Measurements from ENCODE around the gene EFCAB6.

The EFCAB6 gene

DNA sequence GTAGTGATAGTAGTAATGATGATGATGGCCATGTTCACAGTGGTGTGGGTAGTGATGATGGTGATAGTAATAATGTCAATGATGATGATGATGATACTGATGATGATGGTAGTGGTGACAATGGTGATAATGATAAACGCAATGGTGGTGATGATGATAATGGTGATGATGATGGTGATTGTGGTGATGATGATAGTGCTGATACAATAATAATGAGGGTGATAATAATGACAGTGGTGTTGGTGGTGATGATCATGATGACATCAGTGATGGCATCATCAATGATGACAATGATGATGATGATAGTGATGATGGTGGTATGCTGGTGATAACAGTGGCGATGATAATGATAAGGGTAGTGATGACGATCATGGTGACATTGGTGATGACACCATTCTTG, 308.0 kb downstream of the EFCAB6 start:
- H3K27me3 ChIP-seq (ENCODE audit: control insufficient read depth in 3 of 3, insufficient read depth in 3 of 3, low read depth in 1 of 3, low read length in 3 of 3) = no peaks in the 10 kb centered on the region
- WGBS, 2 donors (ENCODE audit: extremely low coverage in 2 of 2, insufficient read length in 2 of 2, insufficient replicate concordance in 1 of 2) = no CpG with 5 or more reads among the region's 3 CpGs
- H3K14ac ChIP-seq (ENCODE audit: low read length) = no peak overlapping the region
- H3K18ac ChIP-seq (ENCODE audit: low read length) = no peak overlapping the region
- H3K4ac ChIP-seq (ENCODE audit: low read length) = no peak overlapping the region
- H3K9me3 ChIP-seq (replicated peaks in 1 of 2; ENCODE audit: control insufficient read depth in 2 of 2, insufficient read depth in 1 of 2, low read depth in 1 of 2, low read length in 2 of 2) = peaks cover 0 to 3% of the 10 kb centered on the region in 2 donors
- H2BK15ac ChIP-seq (ENCODE audit: low read length) = no peak overlapping the region
- no peak overlapping the region for H2AFZ ChIP-seq (ENCODE audit: low read length)
- H2BK12ac ChIP-seq (ENCODE audit: low read length) = no peak overlapping the region
- no peak overlapping the region for H3K9ac ChIP-seq (ENCODE audit: low read depth, low read length, poor library complexity)
- no peak overlapping the region for H3K23ac ChIP-seq (ENCODE audit: low read depth, low read length, poor library complexity)
- no peak overlapping the region for H3K4me2 ChIP-seq (ENCODE audit: insufficient read depth, low read length, poor library complexity, severe bottlenecking)
- peaks cover 0 to 10% of the 10 kb centered on the region in 2 donors for H3K4me1 ChIP-seq (ENCODE audit: control insufficient read depth in 2 of 2, insufficient read depth in 1 of 2, low read depth in 1 of 2, low read length in 2 of 2)
- no peak overlapping the region for H2AK5ac ChIP-seq (ENCODE audit: low read depth, low read length)
- no peak overlapping the region for H2BK5ac ChIP-seq (ENCODE audit: low read length)
- H2BK120ac ChIP-seq (ENCODE audit: low read depth, low read length) = no peak overlapping the region
- peaks cover 0 to 4% of the 10 kb centered on the region in 2 donors for H3K36me3 ChIP-seq (replicated peaks in 1 of 2; ENCODE audit: control insufficient read depth in 2 of 2, insufficient read depth in 2 of 2, low read length in 2 of 2)
- no peak overlapping the region for H3K4me3 ChIP-seq (ENCODE audit: low read length in 2 of 2)
- H3K79me1 ChIP-seq (ENCODE audit: low read depth, low read length) = no peaks in the 10 kb centered on the region
- no peak overlapping the region for H4K91ac ChIP-seq (ENCODE audit: low read depth, low read length, poor library complexity)
- no peak for DNase-seq (ENCODE audit: low spot score)
- H4K8ac ChIP-seq (ENCODE audit: low read depth, low read length) = no peak overlapping the region
- no peak overlapping the region for H3K27ac ChIP-seq (replicated peaks; ENCODE audit: low read length)

GRCh38 chr22:43502306-43502874, 309.7 kb downstream of the EFCAB6 start:
- no peak for DNase-seq (ENCODE audit: low spot score)

GRCh38 chr22:43501878-43502277, 310.2 kb downstream of the EFCAB6 start:
- Histone ChIP-seq H3K79me1 (ENCODE audit: low read depth, low read length) (no peaks in the 10 kb centered on the region), H3K27me3 (ENCODE audit: control insufficient read depth in 3 of 3, insufficient read depth in 3 of 3, low read depth in 1 of 3, low read length in 3 of 3) (no peaks in the 10 kb centered on the region), H2AK5ac (ENCODE audit: low read depth, low read length) (no peak overlapping the region), H2AFZ (ENCODE audit: low read length) (no peak overlapping the region), H3K4me3 (ENCODE audit: low read length in 2 of 2) (no peak overlapping the region), H2BK15ac (ENCODE audit: low read length) (no peak overlapping the region), H3K27ac (replicated peaks; ENCODE audit: low read length) (no peak overlapping the region), H3K4me2 (ENCODE audit: insufficient read depth, low read length, poor library complexity, severe bottlenecking) (no peak overlapping the region), H3K14ac (ENCODE audit: low read length) (no peak overlapping the region), H3K9ac (ENCODE audit: low read depth, low read length, poor library complexity) (peak overlapping the region; percentile 27), H4K8ac (ENCODE audit: low read depth, low read length) (no peak overlapping the region), H3K18ac (ENCODE audit: low read length) (peak overlapping the region; percentile 19), H2BK12ac (ENCODE audit: low read length) (no peak overlapping the region), H4K91ac (ENCODE audit: low read depth, low read length, poor library complexity) (no peak overlapping the region), H3K4ac (ENCODE audit: low read length) (no peak overlapping the region), H2BK120ac (ENCODE audit: low read depth, low read length) (no peak overlapping the region), H2BK5ac (ENCODE audit: low read length) (no peak overlapping the region), H3K36me3 (replicated peaks in 1 of 2; ENCODE audit: control insufficient read depth in 2 of 2, insufficient read depth in 2 of 2, low read length in 2 of 2) (peaks cover 0 to 6% of the 10 kb centered on the region in 2 donors), H3K4me1 (ENCODE audit: control insufficient read depth in 2 of 2, insufficient read depth in 1 of 2, low read depth in 1 of 2, low read length in 2 of 2) (peaks cover 0 to 10% of the 10 kb centered on the region in 2 donors), H3K9me3 (replicated peaks in 1 of 2; ENCODE audit: control insufficient read depth in 2 of 2, insufficient read depth in 1 of 2, low read depth in 1 of 2, low read length in 2 of 2) (peaks cover 0 to 8% of the 10 kb centered on the region in 2 donors), H3K23ac (ENCODE audit: low read depth, low read length, poor library complexity) (peak overlapping the region; percentile 5)
- DNase-seq (ENCODE audit: low spot score) = no peak
- WGBS, 2 donors (ENCODE audit: extremely low coverage in 2 of 2, insufficient read length in 2 of 2, insufficient replicate concordance in 1 of 2) = no CpG with 5 or more reads among the region's 11 CpGs

More at GRCh38 chr22:43502306-43502874, 309.7 kb downstream of the EFCAB6 start:
- Histone ChIP-seq H3K23ac (ENCODE audit: low read depth, low read length, poor library complexity) (no peak overlapping the region), H3K4me3 (ENCODE audit: low read length in 2 of 2) (no peak overlapping the region), H3K27me3 (ENCODE audit: control insufficient read depth in 3 of 3, insufficient read depth in 3 of 3, low read depth in 1 of 3, low read length in 3 of 3) (no peaks in the 10 kb centered on the region), H3K14ac (ENCODE audit: low read length) (peak overlapping the region; percentile 41), H2BK5ac (ENCODE audit: low read length) (no peak overlapping the region), H2BK15ac (ENCODE audit: low read length) (no peak overlapping the region), H3K9ac (ENCODE audit: low read depth, low read length, poor library complexity) (no peak overlapping the region), H3K4me2 (ENCODE audit: insufficient read depth, low read length, poor library complexity, severe bottlenecking) (no peak overlapping the region), H2AFZ (ENCODE audit: low read length) (no peak overlapping the region), H3K18ac (ENCODE audit: low read length) (peak overlapping the region; percentile 19), H2AK5ac (ENCODE audit: low read depth, low read length) (no peak overlapping the region), H4K91ac (ENCODE audit: low read depth, low read length, poor library complexity) (no peak overlapping the region), H2BK12ac (ENCODE audit: low read length) (no peak overlapping the region), H4K8ac (ENCODE audit: low read depth, low read length) (peak overlapping the region; percentile 77), H3K9me3 (replicated peaks in 1 of 2; ENCODE audit: control insufficient read depth in 2 of 2, insufficient read depth in 1 of 2, low read depth in 1 of 2, low read length in 2 of 2) (peaks cover 0 to 7% of the 10 kb centered on the region in 2 donors), H3K36me3 (replicated peaks in 1 of 2; ENCODE audit: control insufficient read depth in 2 of 2, insufficient read depth in 2 of 2, low read length in 2 of 2) (peaks cover 0 to 6% of the 10 kb centered on the region in 2 donors), H3K27ac (replicated peaks; ENCODE audit: low read length) (no peak overlapping the region), H3K4me1 (ENCODE audit: control insufficient read depth in 2 of 2, insufficient read depth in 1 of 2, low read depth in 1 of 2, low read length in 2 of 2) (peaks cover 0 to 10% of the 10 kb centered on the region in 2 donors), H3K4ac (ENCODE audit: low read length) (no peak overlapping the region), H2BK120ac (ENCODE audit: low read depth, low read length) (no peak overlapping the region), H3K79me1 (ENCODE audit: low read depth, low read length) (no peaks in the 10 kb centered on the region)
- no CpG with 5 or more reads among the region's 20 CpGs for WGBS, 2 donors (ENCODE audit: extremely low coverage in 2 of 2, insufficient read length in 2 of 2, insufficient replicate concordance in 1 of 2)

GRCh38 chr22:43500792-43501785, 311.0 kb downstream of the EFCAB6 start:
- Histone ChIP-seq H2BK120ac (ENCODE audit: low read depth, low read length) (no peak overlapping the region), H2BK15ac (ENCODE audit: low read length) (no peak overlapping the region), H3K18ac (ENCODE audit: low read length) (peak overlapping the region; percentile 39), H2BK12ac (ENCODE audit: low read length) (peak overlapping the region; percentile 31), H3K4me2 (ENCODE audit: insufficient read depth, low read length, poor library complexity, severe bottlenecking) (no peak overlapping the region), H3K23ac (ENCODE audit: low read depth, low read length, poor library complexity) (peak overlapping the region; percentile 17), H3K14ac (ENCODE audit: low read length) (no peak overlapping the region), H2AK5ac (ENCODE audit: low read depth, low read length) (no peak overlapping the region), H3K4me3 (ENCODE audit: low read length in 2 of 2) (no peak overlapping the region), H3K4me1 (ENCODE audit: control insufficient read depth in 2 of 2, insufficient read depth in 1 of 2, low read depth in 1 of 2, low read length in 2 of 2) (peaks cover 0 to 6% of the 10 kb centered on the region in 2 donors), H3K4ac (ENCODE audit: low read length) (peak overlapping the region; percentile 42), H3K27me3 (ENCODE audit: control insufficient read depth in 3 of 3, insufficient read depth in 3 of 3, low read depth in 1 of 3, low read length in 3 of 3) (no peaks in the 10 kb centered on the region), H3K36me3 (replicated peaks in 1 of 2; ENCODE audit: control insufficient read depth in 2 of 2, insufficient read depth in 2 of 2, low read length in 2 of 2) (peaks cover 0 to 6% of the 10 kb centered on the region in 2 donors), H4K8ac (ENCODE audit: low read depth, low read length) (peak overlapping the region; percentile 86), H3K9ac (ENCODE audit: low read depth, low read length, poor library complexity) (peak overlapping the region; percentile 31), H4K91ac (ENCODE audit: low read depth, low read length, poor library complexity) (no peak overlapping the region), H2BK5ac (ENCODE audit: low read length) (no peak overlapping the region), H3K79me1 (ENCODE audit: low read depth, low read length) (no peaks in the 10 kb centered on the region), H2AFZ (ENCODE audit: low read length) (no peak overlapping the region), H3K9me3 (replicated peaks in 1 of 2; ENCODE audit: control insufficient read depth in 2 of 2, insufficient read depth in 1 of 2, low read depth in 1 of 2, low read length in 2 of 2) (peaks cover 0 to 8% of the 10 kb centered on the region in 2 donors), H3K27ac (replicated peaks; ENCODE audit: low read length) (no peak overlapping the region)
- no CpG with 5 or more reads among the region's 22 CpGs for WGBS, 2 donors (ENCODE audit: extremely low coverage in 2 of 2, insufficient read length in 2 of 2, insufficient replicate concordance in 1 of 2)
- DNase-seq (ENCODE audit: low spot score) = no peak

All from neuronal stem cell (in vitro differentiated cells).